NT2/D1 (cell line): ENCODE data around the gene LPCAT2.

Experiments
- SUZ12 ChIP-seq: IDR thresholded peaks from 2 replicates; pipeline ENCODE4 v1.6.1; 2011; ENCODE audit not compliant: insufficient read length, insufficient read depth; ENCODE audit errors: extremely low read depth
- YY1 ChIP-seq: IDR thresholded peaks from 2 replicates; pipeline ENCODE4 v1.6.1; 2011; ENCODE audit not compliant: insufficient read length, insufficient read depth
- ZNF274 ChIP-seq: IDR thresholded peaks from 2 replicates; pipeline ENCODE4 v1.6.1; 2011; ENCODE audit warnings: mild to moderate bottlenecking, low read depth, low read length

DNA sequence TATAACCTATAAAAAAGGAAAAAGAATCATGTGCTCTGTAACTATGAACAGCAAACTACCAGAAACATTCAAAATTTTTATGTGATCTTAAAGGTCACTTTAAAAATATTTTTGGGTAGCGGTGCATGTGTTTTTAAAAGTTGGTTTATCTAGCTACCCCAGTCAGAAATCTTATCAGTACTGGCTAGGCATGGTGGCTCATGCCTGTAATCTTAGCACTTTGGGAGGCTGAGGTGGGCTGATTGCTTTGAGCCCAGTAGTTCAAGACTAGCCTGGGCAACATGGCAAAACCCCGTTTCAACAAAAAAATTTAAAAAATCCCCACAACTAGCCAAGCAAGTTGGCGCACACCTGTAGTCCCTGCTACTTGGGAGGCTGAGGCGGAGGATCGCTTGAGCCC, 61.3 kb downstream of the LPCAT2 start:
- TF ChIP-seq YY1 (no peak), ZNF274 (no peak), SUZ12 (no peak)
